ENCODE data around the gene ADM.

ADM gene

DNA sequence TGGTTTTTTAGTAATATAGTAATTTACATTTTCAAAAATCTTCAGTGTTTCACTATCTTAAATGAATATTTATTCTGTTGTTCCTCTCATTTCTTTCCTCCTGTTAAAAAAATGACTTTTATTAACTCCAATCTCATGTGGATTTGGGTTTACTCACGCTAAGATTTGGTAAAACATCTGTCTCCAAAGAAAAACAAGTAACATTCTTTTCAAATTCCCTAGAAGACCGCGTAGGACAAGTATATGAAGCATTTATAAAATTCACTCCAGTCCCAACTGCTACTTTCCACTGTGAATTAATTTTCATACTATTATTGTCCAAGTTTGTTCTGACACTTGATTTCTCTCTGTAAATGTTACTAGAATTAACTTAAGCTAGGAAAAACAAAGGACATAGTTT is 37.1 kb upstream of the ADM start:
- TF ChIP-seq, protein P1, sequence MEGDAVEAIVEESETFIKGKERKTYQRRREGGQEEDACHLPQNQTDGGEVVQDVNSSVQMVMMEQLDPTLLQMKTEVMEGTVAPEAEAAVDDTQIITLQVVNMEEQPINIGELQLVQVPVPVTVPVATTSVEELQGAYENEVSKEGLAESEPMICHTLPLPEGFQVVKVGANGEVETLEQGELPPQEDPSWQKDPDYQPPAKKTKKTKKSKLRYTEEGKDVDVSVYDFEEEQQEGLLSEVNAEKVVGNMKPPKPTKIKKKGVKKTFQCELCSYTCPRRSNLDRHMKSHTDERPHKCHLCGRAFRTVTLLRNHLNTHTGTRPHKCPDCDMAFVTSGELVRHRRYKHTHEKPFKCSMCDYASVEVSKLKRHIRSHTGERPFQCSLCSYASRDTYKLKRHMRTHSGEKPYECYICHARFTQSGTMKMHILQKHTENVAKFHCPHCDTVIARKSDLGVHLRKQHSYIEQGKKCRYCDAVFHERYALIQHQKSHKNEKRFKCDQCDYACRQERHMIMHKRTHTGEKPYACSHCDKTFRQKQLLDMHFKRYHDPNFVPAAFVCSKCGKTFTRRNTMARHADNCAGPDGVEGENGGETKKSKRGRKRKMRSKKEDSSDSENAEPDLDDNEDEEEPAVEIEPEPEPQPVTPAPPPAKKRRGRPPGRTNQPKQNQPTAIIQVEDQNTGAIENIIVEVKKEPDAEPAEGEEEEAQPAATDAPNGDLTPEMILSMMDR (IDR thresholded peaks at IDR 0.05; ENCODE audit: insufficient read depth, low read length, poor library complexity, severe bottlenecking): no peak
- Histone ChIP-seq H3K27ac (ENCODE audit: low read depth, low read length) (no peak overlapping the region), H3K4me2 (ENCODE audit: low read depth, low read length, poor library complexity, severe bottlenecking) (no peak overlapping the region), H3K9me2 (replicated peaks; ENCODE audit: insufficient read depth, low read length) (no peaks in the 10 kb centered on the region), H3K4me3 (ENCODE audit: insufficient read depth, low read length, poor library complexity, severe bottlenecking) (no peak overlapping the region), H4K20me1 (ENCODE audit: low read depth, low read length) (no peaks in the 10 kb centered on the region; the same call in 1 of the 2 replicates), H3K79me2 (ENCODE audit: insufficient read depth, low read length) (no peaks in the 10 kb centered on the region), H3K9ac (ENCODE audit: low read length) (no peak overlapping the region), H3K9me3 (ENCODE audit: insufficient read depth, low read length) (no peaks in the 10 kb centered on the region), H3F3A (ENCODE audit: insufficient read depth) (no peaks in the 10 kb centered on the region), H3K36me3 (ENCODE audit: low read length) (no peaks in the 10 kb centered on the region), H3K27me3 (ENCODE audit: low read length) (no peaks in the 10 kb centered on the region), H2AFZ (ENCODE audit: low read depth, low read length, severe bottlenecking) (no peak overlapping the region)

DNA sequence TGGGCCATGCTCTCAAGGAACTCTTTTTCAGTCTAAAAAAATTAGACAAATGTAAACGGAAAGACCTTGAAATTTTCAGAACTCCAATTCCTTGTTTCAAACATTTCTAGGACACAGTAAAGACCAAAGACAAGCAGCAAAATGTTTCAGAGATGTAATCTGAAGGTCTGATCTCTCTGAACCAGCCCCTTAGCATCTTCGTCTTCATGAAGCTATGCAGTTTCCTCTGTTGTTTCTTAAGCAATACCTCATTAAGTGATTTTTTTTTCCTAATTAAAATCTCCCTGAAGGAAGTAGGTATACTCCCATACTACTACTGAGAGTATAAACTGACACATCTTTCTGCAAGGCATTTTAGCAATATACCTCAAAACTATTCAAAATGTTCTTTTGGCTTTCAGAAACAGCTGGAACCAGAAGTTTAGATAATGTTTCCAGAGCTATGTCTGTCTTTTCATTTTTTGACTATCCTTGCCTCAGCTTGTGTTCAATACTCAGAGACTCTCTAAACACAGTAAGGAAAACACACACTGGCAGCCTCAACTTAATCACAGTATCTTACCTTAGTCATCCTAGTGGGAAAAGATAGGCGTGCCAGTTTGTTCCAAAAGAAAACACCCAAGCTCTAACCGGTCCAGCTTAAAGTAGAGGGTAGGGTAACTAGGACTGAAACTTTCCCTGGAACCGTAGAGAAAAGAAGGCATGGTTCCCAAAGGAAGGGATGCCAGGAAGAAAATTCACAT is 36.0 kb upstream of the ADM start:
- no peaks in the 10 kb centered on the region for H3K36me3 ChIP-seq (ENCODE audit: low read length)
- H3K27me3 ChIP-seq (ENCODE audit: low read length): no peaks in the 10 kb centered on the region
- no peak overlapping the region for H3K27ac ChIP-seq (ENCODE audit: low read depth, low read length)
- no peaks in the 10 kb centered on the region for H3K9me3 ChIP-seq (ENCODE audit: insufficient read depth, low read length)
- H3K4me3 ChIP-seq (ENCODE audit: insufficient read depth, low read length, poor library complexity, severe bottlenecking): no peak overlapping the region
- no peaks in the 10 kb centered on the region for H3F3A ChIP-seq (ENCODE audit: insufficient read depth)
- H2AFZ ChIP-seq (ENCODE audit: low read depth, low read length, severe bottlenecking): no peak overlapping the region
- H3K79me2 ChIP-seq (ENCODE audit: insufficient read depth, low read length): no peaks in the 10 kb centered on the region
- H3K9ac ChIP-seq (ENCODE audit: low read length): no peak overlapping the region
- TF ChIP-seq, protein P1 (IDR thresholded peaks at IDR 0.05; ENCODE audit: insufficient read depth, low read length, poor library complexity, severe bottlenecking): no peak
- TF ChIP-seq EZH2phosphoT487 (conservative IDR thresholded peaks at IDR 0.05; ENCODE audit: low read length): no peak
- no peaks in the 10 kb centered on the region for H3K9me2 ChIP-seq (replicated peaks; ENCODE audit: insufficient read depth, low read length)
- H3K4me2 ChIP-seq (ENCODE audit: low read depth, low read length, poor library complexity, severe bottlenecking): no peak overlapping the region
- 0 out of 2 replicates have a peak, but pooled peaks cover 7% of the 10 kb centered on the region for H4K20me1 ChIP-seq (ENCODE audit: low read depth, low read length)

- Histone ChIP-seq H3K79me2 (ENCODE audit: insufficient read depth, low read length) (no peaks in the 10 kb centered on the region), H3K4me3 (ENCODE audit: insufficient read depth, low read length, poor library complexity, severe bottlenecking) (no peak overlapping the region), H3K36me3 (ENCODE audit: low read length) (no peaks in the 10 kb centered on the region), H3K9me3 (ENCODE audit: insufficient read depth, low read length) (no peaks in the 10 kb centered on the region), H2AFZ (ENCODE audit: low read depth, low read length, severe bottlenecking) (no peak overlapping the region), H3K9me2 (replicated peaks; ENCODE audit: insufficient read depth, low read length) (no peaks in the 10 kb centered on the region), H3K27me3 (ENCODE audit: low read length) (no peaks in the 10 kb centered on the region), H3F3A (ENCODE audit: insufficient read depth) (no peaks in the 10 kb centered on the region), H3K27ac (ENCODE audit: low read depth, low read length) (no peak overlapping the region), H3K4me2 (ENCODE audit: low read depth, low read length, poor library complexity, severe bottlenecking) (no peak overlapping the region), H3K9ac (ENCODE audit: low read length) (no peak overlapping the region), H4K20me1 (ENCODE audit: low read depth, low read length) (0 out of 2 replicates have a peak, but pooled peaks cover 7% of the 10 kb centered on the region)
- TF ChIP-seq EZH2phosphoT487 (conservative IDR thresholded peaks at IDR 0.05; ENCODE audit: low read length): no peak
- TF ChIP-seq, protein P1 (IDR thresholded peaks at IDR 0.05; ENCODE audit: insufficient read depth, low read length, poor library complexity, severe bottlenecking): no peak
Observed at GRCh38 chr11:10272132-10272531, 32.7 kb upstream of the ADM start.

Data from SU-DHL-6 (cell line).